Measurements from ENCODE around the gene GRID2. TPM values are rescaled to one million over a fixed set of nuclear protein-coding genes. Genes with fewer than 3 reads are reported as not detected.

Gene GRID2
- polyA plus RNA-seq, 3 donors from 2014 or later = not detected

GRCh38 chr4:92461732-92462131 lies 158.0 kb downstream of the GRID2 start:
- no peaks in the 10 kb centered on the region for H3K27me3 Mint-ChIP-seq (ENCODE audit: low read depth in 3 of 3)
- H3K4me3 Mint-ChIP-seq = no peak overlapping the region
- no peaks in the 10 kb centered on the region for H3K36me3 Mint-ChIP-seq
- H3K27ac Mint-ChIP-seq = no peak overlapping the region
- DNase-seq = no peak
- H3K9me3 Mint-ChIP-seq = peaks cover 3 to 28% (median 12%) of the 10 kb centered on the region in 6 donors
- H3K4me1 Mint-ChIP-seq = no peaks in the 10 kb centered on the region

DNA sequence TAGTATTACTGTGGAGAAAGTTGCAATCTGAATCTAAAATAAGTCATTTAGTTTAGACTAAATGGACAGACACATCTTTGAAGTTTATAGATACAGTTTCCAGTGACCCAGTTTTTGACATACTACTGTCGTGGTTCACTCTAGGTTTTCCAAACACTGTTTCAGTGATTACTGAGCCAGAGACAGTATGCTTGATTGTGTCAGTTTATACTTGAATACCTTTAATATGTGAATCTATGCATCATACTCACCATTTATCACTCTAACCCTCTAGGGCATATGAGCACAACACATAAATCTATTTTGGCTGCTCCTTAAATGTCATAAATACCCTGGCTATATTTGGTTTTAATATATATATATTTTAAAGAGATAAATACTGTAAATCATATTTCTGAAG lies 173.5 kb downstream of the GRID2 start:
- H3K4me3 Mint-ChIP-seq = no peak overlapping the region
- peaks cover 0 to 3% (median 0%) of the 10 kb centered on the region in 3 donors for H3K27me3 Mint-ChIP-seq (ENCODE audit: low read depth in 3 of 3)
- no peaks in the 10 kb centered on the region for H3K4me1 Mint-ChIP-seq
- peaks cover 0 to 3% (median 0%) of the 10 kb centered on the region in 3 donors for H3K36me3 Mint-ChIP-seq
- peaks cover 1 to 34% (median 11%) of the 10 kb centered on the region in 6 donors for H3K9me3 Mint-ChIP-seq
- no peak for DNase-seq
- H3K27ac Mint-ChIP-seq = no peak overlapping the region

DNA sequence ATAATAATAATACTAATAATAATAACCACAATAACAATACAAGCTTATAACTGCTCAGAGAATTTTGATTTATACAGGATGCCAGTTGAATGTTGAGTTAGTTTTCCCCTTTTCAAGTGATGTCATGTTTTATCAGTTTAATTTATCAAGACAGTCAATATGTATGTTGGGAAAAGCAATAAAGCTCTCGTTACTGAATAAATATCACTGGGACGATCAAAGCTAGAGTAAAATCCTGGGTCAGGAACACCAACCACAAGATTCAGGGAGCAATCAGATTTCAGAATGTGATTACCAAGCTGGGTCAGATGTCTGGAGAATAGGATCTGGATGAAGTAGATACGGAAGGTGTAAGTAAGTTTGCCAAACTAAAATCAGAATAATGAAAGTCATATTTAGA lies 179.6 kb downstream of the GRID2 start:
- no peaks in the 10 kb centered on the region for H3K4me1 Mint-ChIP-seq
- H3K36me3 Mint-ChIP-seq = no peaks in the 10 kb centered on the region
- H3K27ac Mint-ChIP-seq = no peak overlapping the region
- no peaks in the 10 kb centered on the region for H3K27me3 Mint-ChIP-seq (ENCODE audit: low read depth in 3 of 3)
- no peak for DNase-seq
- H3K9me3 Mint-ChIP-seq = peaks cover under 1 to 35% (median 10%) of the 10 kb centered on the region in 6 donors
- no peak overlapping the region for H3K4me3 Mint-ChIP-seq

DNA sequence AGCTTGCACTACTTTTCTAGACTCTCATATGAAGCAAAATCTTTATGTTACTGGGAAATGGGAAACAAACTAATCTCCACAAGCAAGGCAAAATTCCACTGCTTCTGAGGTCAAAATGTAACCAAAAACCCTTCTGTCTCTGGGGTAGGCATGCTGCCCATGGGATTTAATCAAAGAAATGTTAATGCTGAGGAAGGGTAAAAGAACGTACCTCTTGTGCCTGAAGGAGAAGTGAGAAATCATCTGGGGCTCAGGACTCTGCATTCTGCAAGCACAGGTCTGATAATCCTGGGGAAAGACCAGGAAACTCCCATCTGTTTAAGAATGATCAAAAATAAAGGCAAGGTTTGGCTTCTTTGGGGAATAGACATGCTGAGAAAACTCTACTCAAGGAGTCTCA lies 184.7 kb downstream of the GRID2 start:
- Mint-ChIP-seq H3K27ac (no peak overlapping the region), H3K36me3 (no peaks in the 10 kb centered on the region), H3K9me3 (peaks cover 0 to 25% (median 4%) of the 10 kb centered on the region in 6 donors), H3K4me1 (no peaks in the 10 kb centered on the region), H3K27me3 (ENCODE audit: low read depth in 3 of 3) (peaks cover 0 to 3% (median 0%) of the 10 kb centered on the region in 3 donors), H3K4me3 (no peak overlapping the region)
- DNase-seq = no peak

DNA sequence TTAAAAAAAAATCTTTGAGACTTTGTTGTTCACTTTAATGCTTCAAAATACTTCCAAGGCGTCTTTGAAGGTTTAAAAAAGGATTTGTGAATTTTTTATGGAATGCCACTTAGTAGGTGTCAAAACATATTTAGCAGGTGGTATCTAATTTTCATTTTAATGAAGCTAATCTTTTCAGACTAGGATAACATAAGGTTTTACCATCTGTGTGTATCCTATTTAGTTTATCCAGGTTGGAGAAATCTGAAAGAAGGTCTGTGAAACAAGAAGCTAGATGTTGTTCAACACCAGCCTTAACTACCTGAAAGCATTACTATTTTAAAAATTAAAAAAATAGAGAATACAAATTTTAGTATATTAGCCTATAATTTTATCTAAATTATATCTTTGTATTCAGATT lies 193.4 kb downstream of the GRID2 start:
- Mint-ChIP-seq H3K4me3 (no peak overlapping the region), H3K4me1 (no peaks in the 10 kb centered on the region), H3K9me3 (peaks cover 2 to 19% (median 12%) of the 10 kb centered on the region in 6 donors), H3K27ac (no peak overlapping the region), H3K27me3 (ENCODE audit: low read depth in 3 of 3) (no peaks in the 10 kb centered on the region), H3K36me3 (no peaks in the 10 kb centered on the region)
- DNase-seq = no peak

- DNase-seq = no peak
- Mint-ChIP-seq H3K4me1 (no peaks in the 10 kb centered on the region), H3K9me3 (peaks cover 3 to 31% (median 13%) of the 10 kb centered on the region in 6 donors), H3K27ac (no peak overlapping the region), H3K27me3 (ENCODE audit: low read depth in 3 of 3) (no peaks in the 10 kb centered on the region), H3K36me3 (peaks cover 0 to 3% (median 0%) of the 10 kb centered on the region in 3 donors), H3K4me3 (no peak overlapping the region)
These were observed 197.7 kb downstream of the GRID2 start for GRCh38 chr4:92501456-92501855.

DNA sequence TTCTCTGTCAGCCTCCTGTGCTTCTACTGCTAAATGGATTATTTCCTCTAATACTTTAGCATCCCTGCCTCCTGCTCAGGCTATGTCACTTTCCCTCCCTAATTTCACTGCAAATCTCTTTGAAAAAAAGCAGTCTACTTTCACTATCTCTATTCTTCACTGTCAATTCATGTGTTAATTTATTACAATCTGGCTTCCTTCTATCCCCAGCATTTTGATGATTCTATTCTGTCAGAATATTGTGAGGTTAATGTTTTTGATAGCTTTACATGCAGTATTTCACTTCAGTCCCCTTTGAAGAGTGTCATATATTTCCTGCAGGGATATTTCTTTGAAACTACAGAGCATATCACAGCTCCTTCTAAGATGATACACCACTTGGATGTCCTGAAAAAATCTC lies 203.2 kb downstream of the GRID2 start:
- Mint-ChIP-seq H3K36me3 (peaks cover 0 to 3% (median 0%) of the 10 kb centered on the region in 3 donors), H3K27me3 (ENCODE audit: low read depth in 3 of 3) (no peaks in the 10 kb centered on the region), H3K9me3 (peaks cover 3 to 54% (median 21%) of the 10 kb centered on the region in 6 donors), H3K4me3 (no peak overlapping the region), H3K4me1 (no peaks in the 10 kb centered on the region), H3K27ac (no peak overlapping the region)
- no peak for DNase-seq

- H3K4me1 Mint-ChIP-seq = no peaks in the 10 kb centered on the region
- DNase-seq = no peak
- peaks cover 2 to 45% (median 19%) of the 10 kb centered on the region in 6 donors for H3K9me3 Mint-ChIP-seq
- H3K27me3 Mint-ChIP-seq (ENCODE audit: low read depth in 3 of 3) = peaks cover 0 to 2% (median 0%) of the 10 kb centered on the region in 3 donors
- H3K27ac Mint-ChIP-seq = no peak overlapping the region
- no peak overlapping the region for H3K4me3 Mint-ChIP-seq
- H3K36me3 Mint-ChIP-seq = no peaks in the 10 kb centered on the region
These were observed 210.9 kb downstream of the GRID2 start for GRCh38 chr4:92514627-92515026.

DNA sequence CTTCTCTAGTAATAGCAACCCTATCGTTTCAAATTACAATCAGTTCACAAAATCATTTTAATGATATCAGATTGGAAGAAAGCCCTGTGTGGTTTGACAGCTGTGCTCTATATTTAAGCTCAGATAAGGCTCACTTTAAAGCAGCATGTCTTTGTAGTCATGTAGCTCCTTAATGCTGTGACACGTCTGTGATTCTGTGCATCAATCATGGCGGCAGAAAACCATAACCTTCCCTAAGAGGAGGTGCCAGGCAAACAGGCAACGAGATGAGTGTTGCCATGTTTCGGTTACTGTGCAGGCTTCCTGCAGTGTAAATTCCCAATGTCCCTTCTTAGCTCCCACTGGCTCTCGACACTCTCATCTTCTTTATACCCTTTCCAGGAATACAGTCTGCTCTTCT lies 212.7 kb downstream of the GRID2 start:
- peaks cover 5 to 35% (median 12%) of the 10 kb centered on the region in 6 donors for H3K9me3 Mint-ChIP-seq
- no peaks in the 10 kb centered on the region for H3K4me1 Mint-ChIP-seq
- H3K27ac Mint-ChIP-seq = no peak overlapping the region
- no peaks in the 10 kb centered on the region for H3K36me3 Mint-ChIP-seq
- peaks cover 0 to 2% (median 0%) of the 10 kb centered on the region in 3 donors for H3K27me3 Mint-ChIP-seq (ENCODE audit: low read depth in 3 of 3)
- no peak for DNase-seq
- H3K4me3 Mint-ChIP-seq = no peak overlapping the region

- H3K36me3 Mint-ChIP-seq = no peaks in the 10 kb centered on the region
- peaks cover 0 to 2% (median 0%) of the 10 kb centered on the region in 3 donors for H3K27me3 Mint-ChIP-seq (ENCODE audit: low read depth in 3 of 3)
These were observed 216.0 kb downstream of the GRID2 start for GRCh38 chr4:92519727-92520126.

DNA sequence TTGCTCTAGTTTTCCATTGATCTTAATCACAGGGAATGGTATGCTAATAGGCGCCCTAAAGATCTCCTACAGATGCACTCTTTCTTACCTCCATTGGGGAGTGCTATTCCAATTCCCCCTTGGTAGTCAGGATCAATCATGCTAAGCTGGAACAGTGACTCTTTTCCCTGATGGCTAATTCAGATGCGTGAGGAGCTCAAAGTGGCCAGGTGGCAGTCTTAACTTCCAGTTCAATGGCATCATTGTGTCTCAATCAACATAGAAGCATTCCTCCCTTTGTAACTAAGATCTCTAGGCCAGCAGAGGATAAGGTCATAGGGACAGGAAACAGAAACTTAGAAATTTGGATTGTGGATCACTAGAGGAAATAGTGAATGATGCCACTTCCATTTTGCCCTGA lies 216.8 kb downstream of the GRID2 start:
- Mint-ChIP-seq H3K4me1 (no peaks in the 10 kb centered on the region), H3K4me3 (no peak overlapping the region), H3K9me3 (peaks cover 5 to 21% (median 8%) of the 10 kb centered on the region in 6 donors), H3K36me3 (no peaks in the 10 kb centered on the region), H3K27ac (no peak overlapping the region), H3K27me3 (ENCODE audit: low read depth in 3 of 3) (peaks cover 0 to 2% (median 0%) of the 10 kb centered on the region in 3 donors)
- no peak for DNase-seq

More at GRCh38 chr4:92519727-92520126, 216.0 kb downstream of the GRID2 start:
- no peaks in the 10 kb centered on the region for H3K4me1 Mint-ChIP-seq
- peaks cover 5 to 23% (median 10%) of the 10 kb centered on the region in 6 donors for H3K9me3 Mint-ChIP-seq
- H3K4me3 Mint-ChIP-seq = no peak overlapping the region
- no peak for DNase-seq
- no peak overlapping the region for H3K27ac Mint-ChIP-seq

GRCh38 chr4:92521941-92522340 lies 218.2 kb downstream of the GRID2 start:
- H3K27ac Mint-ChIP-seq = no peak overlapping the region
- peaks cover 0 to 2% (median 0%) of the 10 kb centered on the region in 3 donors for H3K27me3 Mint-ChIP-seq (ENCODE audit: low read depth in 3 of 3)
- DNase-seq = no peak
- H3K4me1 Mint-ChIP-seq = no peaks in the 10 kb centered on the region
- H3K9me3 Mint-ChIP-seq = peaks cover 0 to 14% (median 6%) of the 10 kb centered on the region in 6 donors
- no peak overlapping the region for H3K4me3 Mint-ChIP-seq
- no peaks in the 10 kb centered on the region for H3K36me3 Mint-ChIP-seq

- peaks cover 0 to 14% (median 8%) of the 10 kb centered on the region in 6 donors for H3K9me3 Mint-ChIP-seq
- H3K27ac Mint-ChIP-seq = no peak overlapping the region
These were observed 218.6 kb downstream of the GRID2 start for GRCh38 chr4:92522356-92522755.

DNA sequence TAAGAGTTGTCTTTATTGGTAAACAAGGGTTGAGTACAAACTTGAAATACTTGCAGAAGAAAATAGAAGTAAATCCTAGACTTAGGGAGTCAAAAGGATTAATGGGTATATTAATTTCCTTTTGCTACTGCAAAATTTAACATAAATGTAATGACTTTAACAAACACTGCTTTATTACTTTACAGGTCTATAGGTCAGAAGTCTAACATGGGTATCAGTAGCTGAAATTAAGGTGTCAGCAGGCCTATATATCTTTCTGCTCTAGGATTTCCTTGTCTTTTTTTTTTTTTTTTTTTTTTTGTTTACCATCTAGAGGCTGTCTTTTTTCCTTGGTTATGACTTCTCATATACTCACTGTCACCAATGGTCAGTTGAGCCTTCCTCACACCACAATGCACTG lies 220.4 kb downstream of the GRID2 start:
- H3K9me3 Mint-ChIP-seq = peaks cover 2 to 14% (median 8%) of the 10 kb centered on the region in 6 donors
- H3K4me1 Mint-ChIP-seq = no peaks in the 10 kb centered on the region
- no peaks in the 10 kb centered on the region for H3K36me3 Mint-ChIP-seq
- H3K27me3 Mint-ChIP-seq (ENCODE audit: low read depth in 3 of 3) = no peaks in the 10 kb centered on the region
- H3K27ac Mint-ChIP-seq = no peak overlapping the region
- no peak for DNase-seq
- no peak overlapping the region for H3K4me3 Mint-ChIP-seq

More at GRCh38 chr4:92522356-92522755, 218.6 kb downstream of the GRID2 start:
- no peak for DNase-seq
- H3K27me3 Mint-ChIP-seq (ENCODE audit: low read depth in 3 of 3) = peaks cover 0 to 2% (median 0%) of the 10 kb centered on the region in 3 donors
- no peaks in the 10 kb centered on the region for H3K4me1 Mint-ChIP-seq
- no peak overlapping the region for H3K4me3 Mint-ChIP-seq
- H3K36me3 Mint-ChIP-seq = no peaks in the 10 kb centered on the region

DNA sequence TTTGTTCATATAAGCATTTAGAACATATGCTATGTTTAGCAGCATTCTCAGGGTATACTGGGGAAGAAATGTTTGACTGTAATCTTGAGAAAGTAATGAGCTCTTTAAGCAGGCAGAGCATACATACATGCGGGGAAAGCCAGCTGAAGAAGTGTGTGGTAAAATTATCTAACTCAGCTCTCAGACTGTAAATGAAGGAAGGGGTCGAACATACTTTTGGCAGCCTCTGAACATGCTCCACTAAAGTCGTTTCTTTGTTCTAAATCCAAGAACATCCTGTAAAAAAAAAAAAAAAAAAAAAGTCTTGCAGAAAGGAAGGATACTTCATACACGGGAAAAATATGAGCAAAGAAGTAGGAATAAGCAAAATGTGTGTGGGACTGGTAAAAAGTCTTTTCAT lies 224.8 kb downstream of the GRID2 start:
- Mint-ChIP-seq H3K4me3 (no peak overlapping the region), H3K27ac (no peak overlapping the region), H3K4me1 (no peaks in the 10 kb centered on the region), H3K27me3 (ENCODE audit: low read depth in 3 of 3) (peaks cover 0 to 1% (median 0%) of the 10 kb centered on the region in 3 donors), H3K36me3 (no peaks in the 10 kb centered on the region), H3K9me3 (peaks cover 4 to 36% (median 18%) of the 10 kb centered on the region in 6 donors)
- DNase-seq = no peak
